ENCODE data around the gene PTPN14. TPM values are rescaled to one million over a fixed set of nuclear protein-coding genes. Genes with fewer than 3 reads are reported as not detected.
A peak's percentile ranks its signal among the peaks of the same experiment; 100 is the strongest.

Gene PTPN14
- total and polyA plus RNA-seq, 5 donors, result 4.7 to 35.1 (median 17.7) TPM

DNA sequence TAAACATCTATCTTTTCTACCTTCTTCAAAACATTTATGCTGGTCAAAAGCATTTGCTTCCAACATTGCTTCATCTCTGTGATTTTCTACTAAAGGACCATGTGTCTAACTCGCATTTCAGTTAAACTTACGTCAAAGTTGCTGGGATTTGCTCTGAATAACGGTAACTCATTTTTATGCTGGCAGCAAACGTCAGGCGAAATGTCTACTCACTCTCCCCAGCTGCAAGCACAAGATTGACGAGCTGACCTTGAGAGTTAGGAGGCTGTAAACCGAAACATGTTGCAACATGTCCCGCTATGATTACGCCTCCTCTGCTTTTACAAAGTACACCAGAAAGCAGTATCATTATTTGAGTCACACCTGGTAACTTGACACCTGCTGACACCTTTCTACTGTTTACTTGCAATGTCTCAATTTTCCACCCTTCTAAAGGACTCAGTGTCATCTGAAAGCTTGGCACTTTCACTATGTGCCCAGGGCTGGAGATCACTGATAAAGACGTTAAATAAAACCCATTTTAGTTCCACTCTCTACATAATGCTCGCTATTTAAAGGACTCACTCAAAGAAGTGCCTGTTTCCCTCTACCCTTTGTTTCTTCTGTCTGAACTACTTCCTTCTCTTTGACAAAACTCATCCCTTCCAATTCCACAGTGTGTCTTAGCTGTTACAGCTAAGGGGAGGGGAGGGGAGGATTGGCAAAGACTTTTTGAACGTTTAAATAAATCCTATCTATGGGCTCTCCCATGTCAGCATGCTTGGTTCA, 111.9 kb downstream of the PTPN14 start:
- H3K27me3 ChIP-seq (ENCODE audit: control insufficient read depth, insufficient read depth), result no peaks in the 10 kb centered on the region
- H3K9me3 ChIP-seq (ENCODE audit: control insufficient read depth, low read length), result no peaks in the 10 kb centered on the region
- DNase-seq (no peak), ATAC-seq (peak; percentile 62 to 73)
- H3K4me3 ChIP-seq (ENCODE audit: low read length), result no peak overlapping the region
- H3K4me1 ChIP-seq (ENCODE audit: control insufficient read depth, insufficient read depth, low read length), result peaks cover 3% of the 10 kb centered on the region
- WGBS, result 53% methylated on average over 12 of the region's 12 CpGs
- intact Hi-C loops (cut with DNase I), result no loop called here
- H3K27ac ChIP-seq (ENCODE audit: low read length), result peak overlapping the region; percentile 27

- ATAC-seq (no peak), DNase-seq (no peak)
- no peak overlapping the region for H3K27ac ChIP-seq (ENCODE audit: low read length)
- no peaks in the 10 kb centered on the region for H3K9me3 ChIP-seq (ENCODE audit: control insufficient read depth, low read length)
- H3K4me1 ChIP-seq (ENCODE audit: control insufficient read depth, insufficient read depth, low read length), result peaks cover 3% of the 10 kb centered on the region
- intact Hi-C loops (cut with DNase I), result no loop called here
- 93% methylated on average over 2 of the region's 2 CpGs for WGBS
- no peak overlapping the region for H3K4me3 ChIP-seq (ENCODE audit: low read length)
- no peaks in the 10 kb centered on the region for H3K27me3 ChIP-seq (ENCODE audit: control insufficient read depth, insufficient read depth)
These were observed 112.9 kb downstream of the PTPN14 start for GRCh38 chr1:214438530-214438929.

- ATAC-seq (peak in 1 of 2 donors; percentile 83), DNase-seq (peak in 1 of 3 donors; percentile 19)
- Histone ChIP-seq H3K27ac (ENCODE audit: low read length) (no peak overlapping the region), H3K4me1 (ENCODE audit: control insufficient read depth, insufficient read depth, low read length) (peaks cover 3% of the 10 kb centered on the region), H3K27me3 (ENCODE audit: control insufficient read depth, insufficient read depth) (no peaks in the 10 kb centered on the region), H3K4me3 (ENCODE audit: low read length) (no peak overlapping the region), H3K9me3 (ENCODE audit: control insufficient read depth, low read length) (no peaks in the 10 kb centered on the region)
- 60% methylated on average over 6 of the region's 6 CpGs for WGBS
- intact Hi-C loops (cut with DNase I), result no loop called here
These were observed 113.3 kb downstream of the PTPN14 start for GRCh38 chr1:214438075-214438474.

GRCh38 chr1:214435867-214436266, 115.5 kb downstream of the PTPN14 start:
- intact Hi-C loops (cut with DNase I), result no loop called here
- peaks cover 3% of the 10 kb centered on the region for H3K4me1 ChIP-seq (ENCODE audit: control insufficient read depth, insufficient read depth, low read length)
- H3K9me3 ChIP-seq (ENCODE audit: control insufficient read depth, low read length), result no peaks in the 10 kb centered on the region
- no peak overlapping the region for H3K27ac ChIP-seq (ENCODE audit: low read length)
- no peak for DNase-seq
- ATAC-seq, result no peak
- H3K4me3 ChIP-seq (ENCODE audit: low read length), result no peak overlapping the region
- H3K27me3 ChIP-seq (ENCODE audit: control insufficient read depth, insufficient read depth), result no peaks in the 10 kb centered on the region
- 97% methylated on average over 4 of the region's 4 CpGs for WGBS

GRCh38 chr1:214432245-214432644, 119.2 kb downstream of the PTPN14 start:
- 93% methylated on average over 1 of the region's 1 CpG for WGBS
- no peak overlapping the region for H3K4me3 ChIP-seq (ENCODE audit: low read length)
- H3K27me3 ChIP-seq (ENCODE audit: control insufficient read depth, insufficient read depth), result no peaks in the 10 kb centered on the region
- intact Hi-C loops (cut with DNase I), result no loop called here
- H3K4me1 ChIP-seq (ENCODE audit: control insufficient read depth, insufficient read depth, low read length), result no peaks in the 10 kb centered on the region
- H3K9me3 ChIP-seq (ENCODE audit: control insufficient read depth, low read length), result no peaks in the 10 kb centered on the region
- DNase-seq, result no peak
- H3K27ac ChIP-seq (ENCODE audit: low read length), result no peak overlapping the region
- ATAC-seq, result no peak

DNA sequence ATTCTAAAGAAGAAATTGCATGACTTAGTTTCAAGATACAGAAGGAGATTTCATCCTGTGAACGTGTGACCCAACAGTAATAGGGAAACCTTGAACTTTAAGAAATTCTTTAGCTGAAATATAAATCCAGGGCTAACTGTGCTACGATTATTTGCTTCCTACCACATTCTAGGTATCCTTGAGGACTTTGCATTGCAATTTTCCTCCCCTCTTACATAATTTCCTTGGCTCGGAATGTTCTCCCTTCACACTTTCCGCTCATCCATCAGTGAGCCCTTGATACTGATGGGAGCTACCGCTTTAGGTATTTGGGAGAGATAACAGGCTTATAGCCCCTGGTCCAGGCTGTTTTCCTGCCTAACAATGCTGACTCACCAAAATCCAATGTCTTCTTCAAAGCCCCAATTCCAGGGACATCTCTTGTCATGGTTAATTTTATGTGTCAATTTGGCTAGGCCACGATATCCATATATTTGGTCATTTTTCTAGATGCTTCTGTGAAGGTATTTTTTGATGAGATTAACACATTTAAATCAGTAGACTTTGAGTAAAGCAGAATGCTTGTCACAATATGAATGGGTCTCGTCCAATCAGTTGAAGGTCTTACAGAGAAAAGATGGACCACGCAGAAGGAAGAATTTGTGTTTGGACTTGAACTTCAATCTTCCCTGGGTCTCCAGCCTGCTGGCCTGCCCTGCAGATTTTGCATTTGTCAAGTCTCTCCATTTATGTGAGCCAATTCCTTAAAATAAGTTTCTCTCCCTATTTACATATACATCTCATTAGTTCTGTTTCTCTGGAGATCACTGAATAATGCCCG, 121.2 kb downstream of the PTPN14 start:
- Histone ChIP-seq H3K4me3 (ENCODE audit: low read length) (no peak overlapping the region), H3K27ac (ENCODE audit: low read length) (no peak overlapping the region), H3K9me3 (ENCODE audit: control insufficient read depth, low read length) (no peaks in the 10 kb centered on the region), H3K4me1 (ENCODE audit: control insufficient read depth, insufficient read depth, low read length) (no peaks in the 10 kb centered on the region), H3K27me3 (ENCODE audit: control insufficient read depth, insufficient read depth) (no peaks in the 10 kb centered on the region)
- ATAC-seq, result no peak
- 87% methylated on average over 9 of the region's 9 CpGs for WGBS
- no peak for DNase-seq
- intact Hi-C loops (cut with DNase I), result no loop called here

- H3K27me3 ChIP-seq (ENCODE audit: control insufficient read depth, insufficient read depth), result no peaks in the 10 kb centered on the region
- intact Hi-C loops (cut with DNase I), result no loop called here
- H3K4me1 ChIP-seq (ENCODE audit: control insufficient read depth, insufficient read depth, low read length), result no peaks in the 10 kb centered on the region
- no peaks in the 10 kb centered on the region for H3K9me3 ChIP-seq (ENCODE audit: control insufficient read depth, low read length)
- no peak overlapping the region for H3K27ac ChIP-seq (ENCODE audit: low read length)
- 73% methylated on average over 7 of the region's 7 CpGs for WGBS
- peak in 1 of 2 donors; percentile 18 for ATAC-seq
- H3K4me3 ChIP-seq (ENCODE audit: low read length), result no peak overlapping the region
- no peak for DNase-seq
These were observed 123.5 kb downstream of the PTPN14 start for GRCh38 chr1:214427871-214428277.

DNA sequence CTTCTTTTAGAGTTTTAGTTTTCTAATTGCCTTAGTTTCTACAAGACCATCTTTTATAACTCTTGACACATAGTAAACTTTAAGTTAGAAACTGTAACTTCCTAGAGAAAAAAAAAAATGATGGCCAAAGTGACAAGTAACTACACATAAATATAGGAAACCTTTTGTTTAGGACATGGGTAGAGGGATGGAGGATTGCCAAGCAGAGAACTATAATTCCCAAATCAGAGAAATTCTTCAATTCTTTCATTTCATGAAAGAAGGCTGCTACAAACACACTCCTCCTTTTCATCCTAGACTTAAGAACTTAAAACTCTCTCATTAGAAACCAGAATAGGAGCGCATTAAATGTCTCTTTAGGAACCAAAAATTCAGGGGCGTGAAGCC, 125.0 kb downstream of the PTPN14 start:
- 91% methylated on average over 2 of the region's 2 CpGs for WGBS
- Histone ChIP-seq H3K4me1 (ENCODE audit: control insufficient read depth, insufficient read depth, low read length) (peaks cover 4% of the 10 kb centered on the region), H3K27ac (ENCODE audit: low read length) (no peak overlapping the region), H3K9me3 (ENCODE audit: control insufficient read depth, low read length) (no peaks in the 10 kb centered on the region), H3K27me3 (ENCODE audit: control insufficient read depth, insufficient read depth) (no peaks in the 10 kb centered on the region), H3K4me3 (ENCODE audit: low read length) (no peak overlapping the region)
- intact Hi-C loops (cut with DNase I), result no loop called here
- DNase-seq, result no peak
- ATAC-seq, result no peak

DNA sequence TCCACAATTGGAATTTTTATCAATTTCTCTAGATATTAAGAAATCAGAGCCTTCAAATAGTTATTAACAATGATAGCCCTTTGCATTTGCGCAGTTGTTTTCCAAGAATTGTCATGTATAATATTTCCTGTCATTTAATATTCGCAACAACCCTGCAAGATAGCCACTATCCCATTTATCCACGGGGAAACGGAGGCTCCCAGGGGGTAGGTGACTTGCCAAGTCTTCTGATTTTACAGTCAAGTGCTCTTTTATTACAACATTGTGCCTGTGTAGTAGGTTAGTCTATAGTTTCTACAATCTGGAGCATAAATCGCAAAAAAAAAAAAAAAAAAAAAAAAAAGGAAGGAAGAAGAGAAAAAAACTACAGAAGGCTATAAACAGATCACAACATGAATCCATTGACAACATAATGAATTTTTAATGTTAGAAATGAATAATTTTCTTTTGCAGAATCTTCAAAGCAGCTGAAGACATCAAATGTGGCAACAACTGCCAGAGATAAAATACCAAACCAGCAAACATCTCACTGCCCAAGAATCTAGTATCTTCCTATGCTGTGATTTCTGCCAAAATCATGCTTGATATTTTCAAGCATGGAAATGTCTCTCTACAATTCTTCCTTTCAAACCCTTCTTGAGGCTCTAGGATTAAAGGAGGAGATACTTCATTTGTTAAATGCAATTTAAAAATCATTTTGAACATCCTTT, 125.5 kb downstream of the PTPN14 start:
- ATAC-seq, result no peak
- H3K4me3 ChIP-seq (ENCODE audit: low read length), result no peak overlapping the region
- H3K27ac ChIP-seq (ENCODE audit: low read length), result no peak overlapping the region
- peaks cover 4% of the 10 kb centered on the region for H3K4me1 ChIP-seq (ENCODE audit: control insufficient read depth, insufficient read depth, low read length)
- no peaks in the 10 kb centered on the region for H3K9me3 ChIP-seq (ENCODE audit: control insufficient read depth, low read length)
- no peaks in the 10 kb centered on the region for H3K27me3 ChIP-seq (ENCODE audit: control insufficient read depth, insufficient read depth)
- intact Hi-C loops (cut with DNase I), result no loop called here
- 39% methylated on average over 5 of the region's 5 CpGs for WGBS
- DNase-seq, result no peak

- WGBS, result 96% methylated on average over 2 of the region's 2 CpGs
These were observed 126.3 kb downstream of the PTPN14 start for GRCh38 chr1:214425101-214425500.

GRCh38 chr1:214423045-214423444, 128.4 kb downstream of the PTPN14 start:
- Histone ChIP-seq H3K4me1 (ENCODE audit: control insufficient read depth, insufficient read depth, low read length) (peaks cover 8% of the 10 kb centered on the region), H3K27me3 (ENCODE audit: control insufficient read depth, insufficient read depth) (no peaks in the 10 kb centered on the region), H3K27ac (ENCODE audit: low read length) (no peak overlapping the region), H3K4me3 (ENCODE audit: low read length) (no peak overlapping the region), H3K9me3 (ENCODE audit: control insufficient read depth, low read length) (no peaks in the 10 kb centered on the region)
- ATAC-seq, result no peak
- intact Hi-C loops (cut with DNase I), result no loop called here
- WGBS, result 85% methylated on average over 5 of the region's 5 CpGs
- no peak for DNase-seq

More at GRCh38 chr1:214425101-214425500, 126.3 kb downstream of the PTPN14 start:
- DNase-seq, result no peak
- Histone ChIP-seq H3K27me3 (ENCODE audit: control insufficient read depth, insufficient read depth) (no peaks in the 10 kb centered on the region), H3K9me3 (ENCODE audit: control insufficient read depth, low read length) (no peaks in the 10 kb centered on the region), H3K4me3 (ENCODE audit: low read length) (no peak overlapping the region), H3K27ac (ENCODE audit: low read length) (no peak overlapping the region), H3K4me1 (ENCODE audit: control insufficient read depth, insufficient read depth, low read length) (peaks cover 4% of the 10 kb centered on the region)
- intact Hi-C loops (cut with DNase I), result no loop called here
- ATAC-seq, result no peak
